Epithelial cell of proximal tubule (primary cell): ENCODE measurements around the gene DNMBP. TPM values are rescaled to one million over a fixed set of nuclear protein-coding genes. Genes with fewer than 3 reads are reported as not detected.

Experiments
- DNase-seq: peaks from one replicate; pipeline ENCODE4 v3.0.0-alpha.2; 2011; ENCODE audit warnings: low read depth
- H3K4me3 ChIP-seq: 2 replicates; pipeline ENCODE4 v1.5.1; 2011; ENCODE audit warnings: low read depth, mild to moderate bottlenecking, low read length
- CTCF ChIP-seq: conservative IDR thresholded peaks from 2 replicates; pipeline ENCODE4 v1.5.1; 2012; ENCODE audit warnings: low read depth, mild to moderate bottlenecking, low read length
- total RNA-seq: library from RNA; depleted of rRNA; stranded (reverse); fragments of >200 nt; gene quantifications from 2 replicates; pipeline ENCODE4 v1.2.3, GENCODE V29; 2015

Gene DNMBP
- total RNA-seq, 1 donor from 2014 or later, result 20.5 TPM

- TF ChIP-seq CTCF, result no peak
- H3K4me3 ChIP-seq, result no peak overlapping the region
- no peak for DNase-seq
These were observed 34.0 kb upstream of the DNMBP start for GRCh38 chr10:100043796-100044195.

GRCh38 chr10:100043344-100043743 is 33.6 kb upstream of the DNMBP start:
- no peak overlapping the region for H3K4me3 ChIP-seq
- TF ChIP-seq CTCF, result no peak
- no peak for DNase-seq

GRCh38 chr10:100041306-100042002 is 31.7 kb upstream of the DNMBP start:
- TF ChIP-seq CTCF, result no peak
- H3K4me3 ChIP-seq, result no peak overlapping the region
- DNase-seq, result no peak

- TF ChIP-seq CTCF, result no peak
- no peak overlapping the region for H3K4me3 ChIP-seq
- no peak for DNase-seq
These were observed 28.9 kb upstream of the DNMBP start for GRCh38 chr10:100038561-100039071.

GRCh38 chr10:100037758-100038315 is 28.1 kb upstream of the DNMBP start:
- no peak overlapping the region for H3K4me3 ChIP-seq
- TF ChIP-seq CTCF, result no peak
- DNase-seq, result no peak

- DNase-seq, result no peak
- no peak for TF ChIP-seq CTCF
- no peak overlapping the region for H3K4me3 ChIP-seq
These were observed 27.1 kb upstream of the DNMBP start for GRCh38 chr10:100036850-100037249.
